Aorta (tissue), 5 donors: ENCODE measurements around the gene PCDHGC5. TPM values are rescaled to one million over a fixed set of nuclear protein-coding genes. Genes with fewer than 3 reads are reported as not detected.

Source experiments
- ATAC-seq: fragments of 200-7000 bp; cut with Tn5 transposase; one replicate; pipeline ENCODE4 v1.9.1; 2022; ENCODE audit warnings: moderate library complexity; ENCODE audit not compliant: low FRiP score
- DNase-seq, 2 donors: peaks; one replicate each; pipeline ENCODE4 v3.0.0-alpha.2; 2020
- H3K27ac ChIP-seq, 2 donors: one replicate each; pipeline ENCODE4 v1.5.1; 2013; ENCODE audit warnings: low read length in 2 of 2, mild to moderate bottlenecking in 2 of 2, moderate library complexity in 2 of 2, control low read depth in 1 of 2, inconsistent platforms in 1 of 2, low read depth in 1 of 2
- H3K27me3 ChIP-seq, 2 donors: one replicate each; pipeline ENCODE4 v1.6.1; 2013; ENCODE audit warnings: control low read depth in 1 of 2, low read length in 1 of 2, mild to moderate bottlenecking in 1 of 2, moderate library complexity in 1 of 2; ENCODE audit not compliant: insufficient read depth in 2 of 2, control insufficient read depth in 1 of 2
- H3K36me3 ChIP-seq, 2 donors: one replicate each; pipeline ENCODE4 v1.6.1; 2013; ENCODE audit warnings: control low read depth in 1 of 2, low read length in 1 of 2, mild to moderate bottlenecking in 1 of 2; ENCODE audit not compliant: insufficient read depth in 2 of 2, control insufficient read depth in 1 of 2
- H3K4me1 ChIP-seq, 2 donors: one replicate each; pipeline ENCODE4 v1.6.1; 2013; ENCODE audit warnings: low read length in 2 of 2, control low read depth in 1 of 2, mild to moderate bottlenecking in 1 of 2, moderate library complexity in 1 of 2; ENCODE audit not compliant: insufficient read depth in 2 of 2, control insufficient read depth in 1 of 2
- H3K4me3 ChIP-seq, 2 donors: one replicate each; pipeline ENCODE4 v1.5.1; 2013; ENCODE audit warnings: low read length in 2 of 2, control low read depth in 1 of 2, mild to moderate bottlenecking in 1 of 2
- H3K9me3 ChIP-seq: one replicate; pipeline ENCODE4 v1.6.1; 2013; ENCODE audit warnings: mild to moderate bottlenecking, low read length; ENCODE audit not compliant: control insufficient read depth
- WGBS, 2 donors: extraction: QIAGEN DNeasy Blood & Tissue Kit; methylation state at CpG; one replicate each; pipeline ENCODE4 v1.1.7; 2013; 5-methylcytosine and 5-hydroxymethylcytosine counted together
- intact Hi-C, 2 donors: fragments of 100-400 bp; cut with DNase I; formaldehyde crosslinking; loops; one replicate each; pipeline versions ENCODE4 v1.14.2 to v1.15.0; 2022
- polyA plus RNA-seq, 2 donors: library from polyadenylated mRNA; stranded (reverse); fragments of 200-250 nt; gene quantifications; one replicate each; pipeline ENCODE4 v1.2.3, GENCODE V29; 2013
- total RNA-seq, 2 donors: library from RNA; stranded (reverse); fragmentation: NEBNext Ultra II Directional; extraction: Animal tissue kit (Norgen Biotek cat#: 25700); gene quantifications; one replicate each; pipeline ENCODE4 v1.2.1, GENCODE V29; 2021
- donor health status: healthy with polysubstance abuse.
- donor health status: Bipolar disorder and iron deficiency.
- donor health status: DM: no; HTN: no; CAD: no.
- donor health status: DM: no; HTN: no; CAD: no.
- donor health status: DM: yes; HTN: yes; CAD: no.

PCDHGC5 gene
- total and polyA plus RNA-seq, 4 donors, result 0.25 to 6.3 (median 1.8) TPM

DNA sequence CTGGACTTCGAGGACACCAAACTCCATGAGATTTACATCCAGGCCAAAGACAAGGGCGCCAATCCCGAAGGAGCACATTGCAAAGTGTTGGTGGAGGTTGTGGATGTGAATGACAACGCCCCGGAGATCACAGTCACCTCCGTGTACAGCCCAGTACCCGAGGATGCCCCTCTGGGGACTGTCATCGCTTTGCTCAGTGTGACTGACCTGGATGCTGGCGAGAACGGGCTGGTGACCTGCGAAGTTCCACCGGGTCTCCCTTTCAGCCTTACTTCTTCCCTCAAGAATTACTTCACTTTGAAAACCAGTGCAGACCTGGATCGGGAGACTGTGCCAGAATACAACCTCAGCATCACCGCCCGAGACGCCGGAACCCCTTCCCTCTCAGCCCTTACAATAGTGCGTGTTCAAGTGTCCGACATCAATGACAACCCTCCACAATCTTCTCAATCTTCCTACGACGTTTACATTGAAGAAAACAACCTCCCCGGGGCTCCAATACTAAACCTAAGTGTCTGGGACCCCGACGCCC, 11.8 kb upstream of the PCDHGC5 start:
- Histone ChIP-seq H3K27me3 (no peaks in the 10 kb centered on the region), H3K36me3 (no peaks in the 10 kb centered on the region), H3K27ac (no peak overlapping the region), H3K9me3 (no peaks in the 10 kb centered on the region), H3K4me1 (peaks cover 0 to 12% of the 10 kb centered on the region in 2 donors), H3K4me3 (peak overlapping the region; percentile 6 to 47)
- intact Hi-C loops, result loop anchor here (2.0 to 5.0 kb wide), 3 partner anchors 35 to 84 kb away; no protein-coding TSS in a partner anchor
- ATAC-seq (no peak), DNase-seq (no peak)
- WGBS, 2 donors, result 22 to 30% methylated on average over 24 of the region's 24 CpGs

DNA sequence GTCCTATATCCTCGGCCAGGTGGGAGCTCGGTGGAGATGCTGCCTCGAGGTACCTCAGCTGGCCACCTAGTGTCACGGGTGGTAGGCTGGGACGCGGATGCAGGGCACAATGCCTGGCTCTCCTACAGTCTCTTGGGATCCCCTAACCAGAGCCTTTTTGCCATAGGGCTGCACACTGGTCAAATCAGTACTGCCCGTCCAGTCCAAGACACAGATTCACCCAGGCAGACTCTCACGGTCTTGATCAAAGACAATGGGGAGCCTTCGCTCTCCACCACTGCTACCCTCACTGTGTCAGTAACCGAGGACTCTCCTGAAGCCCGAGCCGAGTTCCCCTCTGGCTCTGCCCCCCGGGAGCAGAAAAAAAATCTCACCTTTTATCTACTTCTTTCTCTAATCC, 11.1 kb upstream of the PCDHGC5 start:
- peak overlapping the region in 1 of 2 donors; percentile 47 for H3K4me3 ChIP-seq
- DNase-seq, result no peak
- WGBS, 2 donors, result 60 to 64% methylated on average over 13 of the region's 13 CpGs
- H3K4me1 ChIP-seq, result peaks cover 0 to 12% of the 10 kb centered on the region in 2 donors
- H3K36me3 ChIP-seq, result no peaks in the 10 kb centered on the region
- no peak overlapping the region for H3K27ac ChIP-seq
- no peaks in the 10 kb centered on the region for H3K27me3 ChIP-seq
- H3K9me3 ChIP-seq, result no peaks in the 10 kb centered on the region
- intact Hi-C loops, result loop anchor here (2.0 to 5.0 kb wide), 3 partner anchors 34 to 83 kb away; no protein-coding TSS in a partner anchor
- ATAC-seq, result no peak

DNA sequence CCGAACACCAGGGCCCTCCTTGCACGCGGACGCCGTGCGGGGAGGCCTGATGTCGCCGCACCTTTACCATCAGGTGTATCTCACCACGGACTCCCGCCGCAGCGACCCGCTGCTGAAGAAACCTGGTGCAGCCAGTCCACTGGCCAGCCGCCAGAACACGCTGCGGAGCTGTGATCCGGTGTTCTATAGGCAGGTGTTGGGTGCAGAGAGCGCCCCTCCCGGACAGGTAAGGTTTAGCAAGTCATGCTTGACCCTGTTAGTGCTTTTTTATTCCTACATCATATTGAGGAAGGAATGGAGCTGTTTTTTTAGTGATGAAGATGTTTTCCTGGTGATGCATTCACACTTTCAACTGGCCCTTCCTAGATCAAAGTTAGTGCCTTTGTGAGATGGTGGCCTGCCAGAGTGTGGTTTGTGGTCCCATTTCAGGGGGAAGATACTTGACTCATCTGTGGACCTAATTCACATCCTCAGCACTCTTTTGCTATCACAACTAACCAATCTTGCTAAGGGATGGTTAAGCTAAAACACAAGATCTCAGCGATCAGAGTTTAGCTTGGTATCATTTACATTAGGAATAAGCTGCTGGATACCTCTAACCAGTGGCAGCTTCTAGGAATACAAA, 10.4 kb upstream of the PCDHGC5 start:
- peaks cover 0 to 12% of the 10 kb centered on the region in 2 donors for H3K4me1 ChIP-seq
- DNase-seq, result no peak
- H3K27ac ChIP-seq, result no peak overlapping the region
- H3K9me3 ChIP-seq, result no peaks in the 10 kb centered on the region
- WGBS, 2 donors, result 44 to 46% methylated on average over 20 of the region's 20 CpGs
- H3K27me3 ChIP-seq, result no peaks in the 10 kb centered on the region
- no peak for ATAC-seq
- no peaks in the 10 kb centered on the region for H3K36me3 ChIP-seq
- intact Hi-C loops, result loop anchor here in 1 of 2 donors (5.0 kb wide), 1 partner anchor 34 kb away; no protein-coding TSS in a partner anchor
- H3K4me3 ChIP-seq, result peak overlapping the region in 1 of 2 donors; percentile 47

DNA sequence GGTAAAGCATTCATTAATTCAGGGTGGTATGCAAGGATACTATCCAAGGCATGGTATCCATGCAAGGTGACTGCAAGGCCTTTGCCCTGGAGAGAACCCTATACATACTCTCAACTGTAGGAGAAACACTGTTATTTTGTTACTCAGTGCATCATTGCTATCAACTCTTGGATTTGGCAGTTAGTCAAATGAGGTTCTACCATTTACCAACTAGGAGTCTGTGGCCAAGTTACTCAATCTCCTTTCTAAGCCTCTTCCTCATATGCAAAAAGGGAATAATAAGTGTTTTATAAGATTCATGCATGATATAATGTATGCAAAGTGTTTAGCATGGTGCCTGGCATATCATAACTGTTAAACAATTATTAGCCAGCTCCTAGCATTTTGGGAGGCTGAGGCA, 9.1 kb upstream of the PCDHGC5 start:
- no peak for ATAC-seq
- DNase-seq, result no peak
- Histone ChIP-seq H3K36me3 (no peaks in the 10 kb centered on the region), H3K27me3 (no peaks in the 10 kb centered on the region), H3K4me3 (peak overlapping the region in 1 of 2 donors; percentile 43), H3K27ac (no peak overlapping the region), H3K4me1 (peaks cover 0 to 21% of the 10 kb centered on the region in 2 donors), H3K9me3 (no peaks in the 10 kb centered on the region)
- intact Hi-C loops, result loop anchor here in 1 of 2 donors (5.0 kb wide), 1 partner anchor 33 kb away; no protein-coding TSS in a partner anchor

DNA sequence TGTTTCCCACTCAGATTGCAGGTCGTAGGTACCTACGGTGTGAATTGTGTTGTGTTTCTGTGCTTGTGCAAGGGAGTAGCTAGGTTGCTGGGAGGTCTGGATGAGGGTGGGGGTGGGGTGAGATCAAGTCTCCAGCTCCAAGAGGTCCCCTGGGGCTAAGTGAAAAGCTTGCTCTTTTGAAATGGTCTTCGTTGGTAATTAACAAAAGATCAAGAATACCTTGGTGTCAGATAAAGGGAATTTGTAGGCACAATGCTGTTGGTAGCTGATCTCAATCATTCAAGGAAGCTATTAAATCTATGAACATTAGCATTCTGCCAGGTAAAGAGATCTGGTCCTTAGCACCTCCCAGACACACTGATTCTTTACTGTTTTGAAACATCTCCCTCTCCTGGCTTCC, 5.0 kb upstream of the PCDHGC5 start:
- H3K4me3 ChIP-seq, result no peak overlapping the region

DNA sequence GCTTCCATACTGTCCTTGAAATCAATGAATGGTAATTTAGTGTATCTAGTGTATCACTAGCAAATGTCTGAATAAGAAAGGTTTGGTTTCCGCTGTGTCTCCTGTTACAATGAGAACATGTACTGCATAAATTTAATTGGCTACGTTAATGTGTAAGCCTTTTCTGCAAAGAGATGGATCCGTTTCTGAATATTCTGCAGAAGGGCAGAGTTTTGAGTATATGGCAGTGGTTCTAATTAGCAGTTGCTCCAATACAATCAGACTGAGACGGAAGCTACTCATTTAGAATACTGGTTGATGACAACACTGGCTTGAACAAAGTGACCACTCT, 4.6 kb upstream of the PCDHGC5 start:
- H3K36me3 ChIP-seq, result no peaks in the 10 kb centered on the region
- no peak overlapping the region for H3K27ac ChIP-seq
- intact Hi-C loops, result no loop called here
- DNase-seq (no peak), ATAC-seq (no peak)
- H3K27me3 ChIP-seq, result no peaks in the 10 kb centered on the region
- H3K9me3 ChIP-seq, result no peaks in the 10 kb centered on the region
- peaks cover 0 to 13% of the 10 kb centered on the region in 2 donors for H3K4me1 ChIP-seq
- peak overlapping the region; percentile 42 to 44 for H3K4me3 ChIP-seq
- WGBS, 2 donors, result 7 to 11% methylated on average over 4 of the region's 4 CpGs

More for the DNA sequence above, 5.0 kb upstream of the PCDHGC5 start:
- ATAC-seq (no peak), DNase-seq (no peak)
- Histone ChIP-seq H3K27ac (no peak overlapping the region), H3K9me3 (no peaks in the 10 kb centered on the region), H3K27me3 (no peaks in the 10 kb centered on the region), H3K36me3 (no peaks in the 10 kb centered on the region), H3K4me1 (peaks cover 0 to 13% of the 10 kb centered on the region in 2 donors)
- 46 to 48% methylated on average over 3 of the region's 3 CpGs for WGBS, 2 donors
- intact Hi-C loops, result no loop called here

DNA sequence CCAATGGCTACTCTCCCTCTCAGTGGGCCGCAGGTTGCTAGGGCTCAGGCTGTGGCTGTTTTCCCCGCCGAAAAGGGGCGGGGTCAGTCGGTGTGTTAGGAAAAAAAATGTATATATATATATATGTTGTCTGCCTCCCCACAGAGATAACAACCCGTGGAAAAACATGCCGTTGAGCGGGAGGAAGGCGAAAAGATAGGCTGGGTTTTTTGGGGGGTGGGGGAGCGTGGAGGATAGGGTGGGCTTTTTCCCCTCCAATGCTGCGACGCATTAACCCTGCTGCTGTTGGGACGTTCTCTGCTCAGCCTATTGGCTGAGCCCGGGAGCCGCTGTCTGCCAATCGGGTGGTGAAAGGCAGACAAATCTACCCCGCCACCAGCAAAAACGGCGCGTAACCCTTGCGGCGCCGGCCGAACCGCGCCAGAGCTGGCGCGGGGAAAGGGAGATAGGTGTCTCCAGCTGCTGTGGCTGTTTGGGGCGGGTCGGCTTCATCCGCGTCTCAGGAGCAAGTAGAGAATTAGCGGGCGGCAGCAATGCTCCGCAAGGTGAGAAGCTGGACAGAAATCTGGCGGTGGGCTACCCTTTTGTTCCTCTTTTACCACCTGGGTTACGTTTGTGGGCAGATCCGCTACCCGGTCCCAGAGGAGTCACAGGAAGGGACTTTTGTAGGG, 4.1 kb upstream of the PCDHGC5 start, which contains the start of gene PCDHGC4:
Gene PCDHGC4, plus strand, starts transcription at position 390 of the 671 bp plus-strand sequence. Its CDS starts 144 bp downstream, at position 534.
- Histone ChIP-seq H3K9me3 (no peaks in the 10 kb centered on the region), H3K36me3 (no peaks in the 10 kb centered on the region), H3K4me1 (peaks cover 0 to 13% of the 10 kb centered on the region in 2 donors), H3K27ac (no peak within 1 kb of the TSS), H3K27me3 (no peaks in the 10 kb centered on the region), H3K4me3 (peak within 1 kb of the TSS; percentile 42 to 44)
- ATAC-seq (peak; percentile 19), DNase-seq (no peak)
- intact Hi-C loops, result no loop called here
- 2 to 3% methylated on average over 39 of the region's 39 CpGs for WGBS, 2 donors

DNA sequence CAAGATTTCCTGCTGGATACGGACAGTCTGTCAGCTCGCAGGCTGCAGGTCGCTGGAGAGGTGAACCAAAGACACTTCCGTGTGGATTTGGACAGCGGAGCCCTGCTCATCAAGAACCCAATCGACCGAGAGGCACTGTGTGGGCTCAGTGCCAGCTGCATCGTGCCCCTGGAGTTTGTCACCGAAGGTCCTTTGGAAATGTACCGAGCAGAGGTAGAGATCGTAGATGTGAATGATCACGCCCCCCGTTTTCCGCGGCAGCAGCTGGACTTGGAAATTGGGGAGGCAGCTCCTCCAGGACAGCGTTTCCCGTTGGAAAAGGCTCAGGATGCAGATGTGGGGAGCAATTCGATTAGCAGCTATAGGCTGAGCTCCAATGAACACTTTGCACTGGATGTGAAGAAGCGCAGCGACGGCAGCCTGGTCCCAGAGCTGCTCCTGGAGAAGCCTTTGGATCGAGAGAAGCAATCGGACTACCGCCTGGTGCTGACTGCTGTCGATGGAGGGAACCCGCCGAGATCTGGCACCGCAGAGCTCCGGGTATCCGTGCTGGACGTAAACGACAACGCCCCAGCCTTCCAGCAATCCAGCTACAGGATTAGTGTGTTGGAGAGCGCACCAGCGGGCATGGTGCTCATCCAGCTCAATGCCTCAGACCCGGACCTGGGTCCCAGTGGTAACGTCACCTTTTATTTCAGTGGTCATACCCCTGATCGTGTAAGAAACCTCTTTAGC, 3.4 kb upstream of the PCDHGC5 start:
- intact Hi-C loops, result no loop called here

More for the DNA sequence above, 3.4 kb upstream of the PCDHGC5 start:
- peak in 1 of 2 donors; percentile 78 for DNase-seq
- Histone ChIP-seq H3K4me1 (peaks cover 0 to 13% of the 10 kb centered on the region in 2 donors), H3K4me3 (no peak overlapping the region), H3K36me3 (no peaks in the 10 kb centered on the region), H3K9me3 (no peaks in the 10 kb centered on the region), H3K27ac (no peak overlapping the region), H3K27me3 (no peaks in the 10 kb centered on the region)
- 65 to 67% methylated on average over 38 of the region's 38 CpGs for WGBS, 2 donors
- ATAC-seq, result no peak
